ENCODE results near the gene C1orf35.
"Not testable (repeated sequence)": the region's sequence is repeated elsewhere in the genome, so short reads cannot be mapped to it uniquely, and the experiment has no call there.

Gene C1orf35

DNA sequence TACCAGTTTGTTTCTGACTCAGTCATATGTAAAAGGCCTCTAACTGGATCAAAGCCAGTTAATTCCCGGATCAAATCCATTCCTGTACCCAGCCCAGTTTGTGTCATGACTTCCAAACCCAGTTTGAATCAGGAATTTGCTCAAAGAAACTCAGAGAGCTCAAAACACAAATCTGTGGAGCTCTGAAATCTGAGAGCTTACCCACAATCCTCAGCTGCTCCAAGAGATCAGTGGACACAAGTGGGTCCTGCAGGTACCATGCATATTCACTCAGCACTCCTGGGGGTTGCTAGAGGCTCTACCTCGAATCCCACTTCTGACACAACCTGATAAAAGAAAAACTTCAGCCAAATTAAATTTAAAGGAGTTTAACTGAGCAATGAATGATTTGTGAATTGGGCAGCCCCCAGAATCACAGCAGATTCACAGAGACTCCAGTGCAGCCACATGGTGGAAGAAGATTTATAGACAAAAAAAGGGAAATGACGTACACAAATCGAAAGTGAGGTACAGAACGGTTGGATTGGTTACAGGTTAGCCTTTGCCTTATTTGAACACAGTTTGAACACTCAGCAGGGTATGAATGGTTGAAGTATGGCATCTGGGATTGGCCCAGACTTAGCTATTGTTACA lies 17.8 kb upstream of the C1orf35 start:
- no CpG with 5 or more reads among the region's 5 CpGs for WGBS (ENCODE audit: insufficient coverage, insufficient read length)
- no peaks in the 10 kb centered on the region for H3K4me1 ChIP-seq (ENCODE audit: control insufficient read depth, insufficient read depth, low read length)
- no peaks in the 10 kb centered on the region for H3K36me3 ChIP-seq (ENCODE audit: control insufficient read depth, insufficient read depth, low read length)
- no peak for DNase-seq (ENCODE audit: low read depth, low spot score)
- H3K9me3 ChIP-seq (ENCODE audit: control insufficient read depth, insufficient read depth, low read length), result no peaks in the 10 kb centered on the region
- no peaks in the 10 kb centered on the region for H3K27me3 ChIP-seq (ENCODE audit: control insufficient read depth, insufficient read depth, low read length)
- no peak overlapping the region for H3K4me3 ChIP-seq (ENCODE audit: low read length)
- no peak overlapping the region for H3K27ac ChIP-seq (ENCODE audit: low read length)

DNA sequence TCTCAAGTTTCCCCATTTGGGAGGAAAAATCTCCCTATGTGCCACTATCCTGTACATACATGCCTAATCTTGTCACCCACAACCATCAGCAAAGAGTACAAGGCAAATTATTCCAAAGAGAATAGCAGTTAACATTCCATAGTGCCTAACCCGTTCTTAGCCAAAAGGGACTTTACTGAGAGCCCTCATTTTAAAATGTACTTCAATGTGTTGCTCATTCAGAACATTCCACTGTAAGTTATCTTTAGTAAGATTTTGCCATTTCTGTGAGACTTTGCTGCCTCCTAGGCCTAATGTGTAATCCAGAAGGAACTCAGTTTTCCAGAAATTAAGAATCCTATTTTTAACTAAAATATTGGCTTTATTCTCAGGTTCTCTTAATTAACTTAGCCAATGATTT lies 17.2 kb upstream of the C1orf35 start:
- H3K36me3 ChIP-seq (ENCODE audit: control insufficient read depth, insufficient read depth, low read length), result no peaks in the 10 kb centered on the region
- no peak overlapping the region for H3K4me3 ChIP-seq (ENCODE audit: low read length)
- H3K27me3 ChIP-seq (ENCODE audit: control insufficient read depth, insufficient read depth, low read length), result no peaks in the 10 kb centered on the region
- H3K4me1 ChIP-seq (ENCODE audit: control insufficient read depth, insufficient read depth, low read length), result no peaks in the 10 kb centered on the region
- DNase-seq (ENCODE audit: low read depth, low spot score), result no peak
- WGBS (ENCODE audit: insufficient coverage, insufficient read length), result no CpG with 5 or more reads among the region's 1 CpG
- no peaks in the 10 kb centered on the region for H3K9me3 ChIP-seq (ENCODE audit: control insufficient read depth, insufficient read depth, low read length)
- H3K27ac ChIP-seq (ENCODE audit: low read length), result no peak overlapping the region

- H3K4me1 ChIP-seq (ENCODE audit: control insufficient read depth, insufficient read depth, low read length), result no peaks in the 10 kb centered on the region
- no peaks in the 10 kb centered on the region for H3K9me3 ChIP-seq (ENCODE audit: control insufficient read depth, insufficient read depth, low read length)
- no peak overlapping the region for H3K4me3 ChIP-seq (ENCODE audit: low read length)
- WGBS (ENCODE audit: insufficient coverage, insufficient read length), result 100% methylated on average over 1 of the region's 2 CpGs
- H3K27ac ChIP-seq (ENCODE audit: low read length), result no peak overlapping the region
- no peaks in the 10 kb centered on the region for H3K27me3 ChIP-seq (ENCODE audit: control insufficient read depth, insufficient read depth, low read length)
- no peak for DNase-seq (ENCODE audit: low read depth, low spot score)
- H3K36me3 ChIP-seq (ENCODE audit: control insufficient read depth, insufficient read depth, low read length), result no peaks in the 10 kb centered on the region
These were observed 14.9 kb upstream of the C1orf35 start for GRCh38 chr1:228118040-228118439.

- DNase-seq (ENCODE audit: low read depth, low spot score), result no peak
- no peak overlapping the region for H3K27ac ChIP-seq (ENCODE audit: low read length)
- H3K4me3 ChIP-seq (ENCODE audit: low read length), result no peak overlapping the region
- no peaks in the 10 kb centered on the region for H3K36me3 ChIP-seq (ENCODE audit: control insufficient read depth, insufficient read depth, low read length)
- no peaks in the 10 kb centered on the region for H3K4me1 ChIP-seq (ENCODE audit: control insufficient read depth, insufficient read depth, low read length)
- H3K27me3 ChIP-seq (ENCODE audit: control insufficient read depth, insufficient read depth, low read length), result no peaks in the 10 kb centered on the region
- no CpG with 5 or more reads among the region's 4 CpGs for WGBS (ENCODE audit: insufficient coverage, insufficient read length)
- H3K9me3 ChIP-seq (ENCODE audit: control insufficient read depth, insufficient read depth, low read length), result no peaks in the 10 kb centered on the region
These were observed 14.2 kb upstream of the C1orf35 start for GRCh38 chr1:228117335-228117734.

DNA sequence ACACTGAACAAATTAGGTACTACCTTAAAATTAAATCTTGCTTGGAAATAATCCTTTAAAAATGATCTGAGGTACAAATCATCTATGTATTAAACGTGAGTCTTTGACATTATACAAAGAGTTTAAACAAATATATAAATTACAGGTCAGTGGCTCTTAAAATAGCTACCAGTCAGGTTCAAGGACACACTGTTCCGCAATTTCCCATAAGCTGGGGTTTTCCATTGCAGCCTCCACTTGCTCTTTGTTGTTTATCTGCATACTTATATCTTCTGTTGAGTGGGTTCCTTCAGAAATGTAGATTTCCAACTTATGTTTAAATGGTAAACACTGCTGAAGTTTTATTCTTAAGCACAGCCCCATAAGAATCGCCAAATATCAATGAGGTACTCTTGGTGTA lies 11.7 kb upstream of the C1orf35 start:
- WGBS (ENCODE audit: insufficient coverage, insufficient read length), result no CpG with 5 or more reads among the region's 3 CpGs
- Histone ChIP-seq H3K27me3 (ENCODE audit: control insufficient read depth, insufficient read depth, low read length) (no peaks in the 10 kb centered on the region), H3K27ac (ENCODE audit: low read length) (no peak overlapping the region)

GRCh38 chr1:228112617-228113016 lies 9.5 kb upstream of the C1orf35 start:
- no peak overlapping the region for H3K27ac ChIP-seq (ENCODE audit: low read length)
- 0 out of 2 replicates have a peak, but pooled peaks cover 2% of the 10 kb centered on the region for H3K36me3 ChIP-seq (ENCODE audit: control insufficient read depth, insufficient read depth, low read length)
- H3K4me1 ChIP-seq (ENCODE audit: control insufficient read depth, insufficient read depth, low read length), result no peaks in the 10 kb centered on the region
- H3K27me3 ChIP-seq (ENCODE audit: control insufficient read depth, insufficient read depth, low read length), result no peaks in the 10 kb centered on the region
- no peaks in the 10 kb centered on the region for H3K9me3 ChIP-seq (ENCODE audit: control insufficient read depth, insufficient read depth, low read length)
- no peak for DNase-seq (ENCODE audit: low read depth, low spot score)
- WGBS (ENCODE audit: insufficient coverage, insufficient read length), result no CpG with 5 or more reads among the region's 1 CpG
- no peak overlapping the region for H3K4me3 ChIP-seq (ENCODE audit: low read length)

More for the DNA sequence above, 11.7 kb upstream of the C1orf35 start:
- DNase-seq (ENCODE audit: low read depth, low spot score), result no peak
- Histone ChIP-seq H3K36me3 (ENCODE audit: control insufficient read depth, insufficient read depth, low read length) (no peaks in the 10 kb centered on the region), H3K9me3 (ENCODE audit: control insufficient read depth, insufficient read depth, low read length) (no peaks in the 10 kb centered on the region), H3K4me1 (ENCODE audit: control insufficient read depth, insufficient read depth, low read length) (no peaks in the 10 kb centered on the region), H3K4me3 (ENCODE audit: low read length) (no peak overlapping the region)

GRCh38 chr1:228112167-228112566 lies 9.0 kb upstream of the C1orf35 start:
- WGBS (ENCODE audit: insufficient coverage, insufficient read length), result no CpG with 5 or more reads among the region's 7 CpGs

DNA sequence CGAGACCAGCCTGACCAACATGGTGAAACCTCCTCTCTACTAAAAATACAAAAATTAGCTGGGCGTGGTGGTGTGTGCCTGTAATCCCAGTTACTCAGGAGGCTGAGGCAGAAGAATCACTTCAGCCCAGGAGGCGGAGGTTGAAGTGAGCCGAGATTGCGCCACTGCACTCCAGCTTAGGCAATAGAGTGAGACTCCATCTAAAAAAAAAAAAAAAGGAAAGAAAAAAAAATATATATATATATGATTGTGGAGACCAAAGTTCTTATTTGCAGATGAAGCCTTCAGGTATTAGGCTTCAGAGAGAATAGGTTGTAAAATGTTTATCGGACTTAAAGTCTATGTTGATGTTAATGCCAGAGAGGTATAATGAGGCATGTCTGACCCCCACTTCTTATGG lies 8.2 kb upstream of the C1orf35 start:
- H3K4me3 ChIP-seq (ENCODE audit: low read length); H3K4me1 ChIP-seq (ENCODE audit: control insufficient read depth, insufficient read depth, low read length); H3K27me3 ChIP-seq (ENCODE audit: control insufficient read depth, insufficient read depth, low read length); H3K27ac ChIP-seq (ENCODE audit: low read length); H3K9me3 ChIP-seq (ENCODE audit: control insufficient read depth, insufficient read depth, low read length); DNase-seq (ENCODE audit: low read depth, low spot score); H3K36me3 ChIP-seq (ENCODE audit: control insufficient read depth, insufficient read depth, low read length): not testable (repeated sequence)
- WGBS (ENCODE audit: insufficient coverage, insufficient read length), result no CpG with 5 or more reads among the region's 6 CpGs

More at GRCh38 chr1:228112167-228112566, 9.0 kb upstream of the C1orf35 start:
- H3K9me3 ChIP-seq (ENCODE audit: control insufficient read depth, insufficient read depth, low read length), result no peaks in the 10 kb centered on the region
- no peaks in the 10 kb centered on the region for H3K27me3 ChIP-seq (ENCODE audit: control insufficient read depth, insufficient read depth, low read length)
- no peak overlapping the region for H3K27ac ChIP-seq (ENCODE audit: low read length)
- H3K4me1 ChIP-seq (ENCODE audit: control insufficient read depth, insufficient read depth, low read length), result no peaks in the 10 kb centered on the region
- no peak for DNase-seq (ENCODE audit: low read depth, low spot score)
- H3K4me3 ChIP-seq (ENCODE audit: low read length), result no peak overlapping the region
- 0 out of 2 replicates have a peak, but pooled peaks cover 5% of the 10 kb centered on the region for H3K36me3 ChIP-seq (ENCODE audit: control insufficient read depth, insufficient read depth, low read length)

DNA sequence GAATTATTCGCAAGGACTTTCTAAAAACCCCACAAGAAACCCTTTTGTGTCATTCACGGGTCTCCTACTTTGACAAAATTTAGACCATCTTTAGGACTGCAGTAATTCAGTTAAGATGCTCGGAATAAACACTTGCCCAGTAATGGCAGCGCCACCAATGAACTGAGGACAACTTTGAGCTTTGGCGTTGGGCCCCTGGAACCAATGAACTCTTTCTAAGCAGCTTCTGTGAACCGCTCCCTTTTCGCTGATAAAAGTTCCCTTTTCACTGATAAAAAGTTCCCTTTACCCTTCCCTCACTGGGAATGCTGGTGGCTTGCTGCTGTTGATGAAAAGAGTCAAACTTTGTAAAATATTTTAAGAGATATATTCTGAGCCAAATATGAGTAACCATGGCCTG lies 7.4 kb upstream of the C1orf35 start:
- Histone ChIP-seq H3K36me3 (ENCODE audit: control insufficient read depth, insufficient read depth, low read length) (peaks cover 12% of the 10 kb centered on the region), H3K27me3 (ENCODE audit: control insufficient read depth, insufficient read depth, low read length) (no peaks in the 10 kb centered on the region), H3K9me3 (ENCODE audit: control insufficient read depth, insufficient read depth, low read length) (no peaks in the 10 kb centered on the region), H3K4me3 (ENCODE audit: low read length) (no peak overlapping the region), H3K4me1 (ENCODE audit: control insufficient read depth, insufficient read depth, low read length) (no peaks in the 10 kb centered on the region), H3K27ac (ENCODE audit: low read length) (no peak overlapping the region)
- no peak for DNase-seq (ENCODE audit: low read depth, low spot score)
- WGBS (ENCODE audit: insufficient coverage, insufficient read length), result no CpG with 5 or more reads among the region's 7 CpGs

- Histone ChIP-seq H3K27ac (ENCODE audit: low read length) (no peak overlapping the region), H3K9me3 (ENCODE audit: control insufficient read depth, insufficient read depth, low read length) (no peaks in the 10 kb centered on the region), H3K4me3 (ENCODE audit: low read length) (peak overlapping the region; percentile 48; the same call in 1 of the 2 replicates), H3K4me1 (ENCODE audit: control insufficient read depth, insufficient read depth, low read length) (no peaks in the 10 kb centered on the region), H3K36me3 (ENCODE audit: control insufficient read depth, insufficient read depth, low read length) (peaks cover 12% of the 10 kb centered on the region), H3K27me3 (ENCODE audit: control insufficient read depth, insufficient read depth, low read length) (no peaks in the 10 kb centered on the region)
- DNase-seq (ENCODE audit: low read depth, low spot score), result no peak
- WGBS (ENCODE audit: insufficient coverage, insufficient read length), result no CpG with 5 or more reads among the region's 15 CpGs
These were observed 6.9 kb upstream of the C1orf35 start for GRCh38 chr1:228109962-228110488.

All from iPS DF 6.9 (cell line).